Measurements from ENCODE around the gene SLC6A20.

The SLC6A20 gene, protein sequence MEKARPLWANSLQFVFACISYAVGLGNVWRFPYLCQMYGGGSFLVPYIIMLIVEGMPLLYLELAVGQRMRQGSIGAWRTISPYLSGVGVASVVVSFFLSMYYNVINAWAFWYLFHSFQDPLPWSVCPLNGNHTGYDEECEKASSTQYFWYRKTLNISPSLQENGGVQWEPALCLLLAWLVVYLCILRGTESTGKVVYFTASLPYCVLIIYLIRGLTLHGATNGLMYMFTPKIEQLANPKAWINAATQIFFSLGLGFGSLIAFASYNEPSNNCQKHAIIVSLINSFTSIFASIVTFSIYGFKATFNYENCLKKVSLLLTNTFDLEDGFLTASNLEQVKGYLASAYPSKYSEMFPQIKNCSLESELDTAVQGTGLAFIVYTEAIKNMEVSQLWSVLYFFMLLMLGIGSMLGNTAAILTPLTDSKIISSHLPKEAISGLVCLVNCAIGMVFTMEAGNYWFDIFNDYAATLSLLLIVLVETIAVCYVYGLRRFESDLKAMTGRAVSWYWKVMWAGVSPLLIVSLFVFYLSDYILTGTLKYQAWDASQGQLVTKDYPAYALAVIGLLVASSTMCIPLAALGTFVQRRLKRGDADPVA

DNA sequence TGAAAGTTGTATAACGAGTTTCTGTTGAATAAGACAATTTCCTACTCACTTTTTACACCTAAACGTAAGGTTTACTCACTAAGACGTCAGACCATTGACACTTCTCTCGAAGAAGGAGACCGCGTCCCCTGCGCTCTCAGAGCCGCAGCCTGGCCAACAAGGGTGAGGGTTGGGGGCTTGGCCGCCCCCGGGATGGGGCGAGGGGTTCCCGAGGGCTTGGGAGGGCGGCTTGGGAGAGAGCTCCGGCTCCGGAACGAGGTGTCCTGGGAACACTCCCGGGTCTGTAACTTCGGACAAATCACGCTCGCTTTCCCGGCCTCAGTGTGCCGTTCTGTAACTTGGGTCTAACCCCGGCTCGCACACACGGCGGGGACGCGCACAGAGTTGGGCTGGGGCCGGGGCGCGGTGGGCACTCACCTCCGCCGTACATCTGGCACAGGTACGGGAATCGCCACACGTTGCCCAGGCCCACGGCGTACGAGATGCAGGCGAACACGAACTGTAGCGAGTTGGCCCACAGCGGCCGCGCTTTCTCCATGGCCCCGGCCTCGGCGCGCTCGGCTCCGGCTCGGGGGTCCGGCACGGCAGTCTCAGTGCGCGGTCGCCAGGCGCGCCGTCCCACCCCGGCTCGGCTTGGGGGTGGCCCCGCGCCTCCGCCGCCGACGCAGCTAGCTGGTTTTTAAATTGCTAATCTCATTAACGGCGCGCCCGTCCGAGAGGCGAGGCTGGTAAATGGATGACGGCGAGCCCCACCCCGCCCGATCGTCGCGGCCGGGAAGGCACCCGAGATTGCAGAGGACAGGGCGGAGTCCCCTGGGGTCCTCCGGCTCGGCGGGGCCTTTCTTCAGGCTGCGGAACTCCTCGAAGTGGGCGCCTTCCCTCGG, at the start of gene SLC6A20:
Gene SLC6A20 (minus strand): TSS at position 655 of the 884 bp plus-strand sequence. CDS start 117 bp downstream, at position 538.
- no peaks in the 10 kb centered on the region for H3K27me3 ChIP-seq (ENCODE audit: insufficient read depth, low read length)
- no peak within 1 kb of the TSS for H3K4me3 ChIP-seq (ENCODE audit: low read depth, low read length, poor library complexity, severe bottlenecking)
- TF ChIP-seq, protein P1, sequence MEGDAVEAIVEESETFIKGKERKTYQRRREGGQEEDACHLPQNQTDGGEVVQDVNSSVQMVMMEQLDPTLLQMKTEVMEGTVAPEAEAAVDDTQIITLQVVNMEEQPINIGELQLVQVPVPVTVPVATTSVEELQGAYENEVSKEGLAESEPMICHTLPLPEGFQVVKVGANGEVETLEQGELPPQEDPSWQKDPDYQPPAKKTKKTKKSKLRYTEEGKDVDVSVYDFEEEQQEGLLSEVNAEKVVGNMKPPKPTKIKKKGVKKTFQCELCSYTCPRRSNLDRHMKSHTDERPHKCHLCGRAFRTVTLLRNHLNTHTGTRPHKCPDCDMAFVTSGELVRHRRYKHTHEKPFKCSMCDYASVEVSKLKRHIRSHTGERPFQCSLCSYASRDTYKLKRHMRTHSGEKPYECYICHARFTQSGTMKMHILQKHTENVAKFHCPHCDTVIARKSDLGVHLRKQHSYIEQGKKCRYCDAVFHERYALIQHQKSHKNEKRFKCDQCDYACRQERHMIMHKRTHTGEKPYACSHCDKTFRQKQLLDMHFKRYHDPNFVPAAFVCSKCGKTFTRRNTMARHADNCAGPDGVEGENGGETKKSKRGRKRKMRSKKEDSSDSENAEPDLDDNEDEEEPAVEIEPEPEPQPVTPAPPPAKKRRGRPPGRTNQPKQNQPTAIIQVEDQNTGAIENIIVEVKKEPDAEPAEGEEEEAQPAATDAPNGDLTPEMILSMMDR (IDR thresholded peaks at IDR 0.05; ENCODE audit: low read length), result no peak
- TF ChIP-seq EZH2 (IDR thresholded peaks at IDR 0.05; ENCODE audit: borderline replicate concordance, low read length), result no peak
- no peaks in the 10 kb centered on the region for H3K9me3 ChIP-seq (ENCODE audit: low read length)
- H3K79me2 ChIP-seq (ENCODE audit: insufficient read depth, low read length), result no peaks in the 10 kb centered on the region
- no peak within 1 kb of the TSS for H3K9ac ChIP-seq (ENCODE audit: low read length)
- H3K36me3 ChIP-seq (ENCODE audit: insufficient read depth, low read length), result no peaks in the 10 kb centered on the region
- no peaks in the 10 kb centered on the region for H3K9me2 ChIP-seq (ENCODE audit: low read depth, low read length)
- no peaks in the 10 kb centered on the region for H4K20me1 ChIP-seq (ENCODE audit: insufficient read depth, low read length)
- H2AFZ ChIP-seq (ENCODE audit: low read length), result no peak within 1 kb of the TSS
- H3K27ac ChIP-seq (ENCODE audit: low read depth, low read length, poor library complexity, severe bottlenecking), result no peak within 1 kb of the TSS
- H3K4me2 ChIP-seq (ENCODE audit: low read length), result no peak within 1 kb of the TSS; the same call in 1 of the 2 replicates
- no peaks in the 10 kb centered on the region for H3F3A ChIP-seq (ENCODE audit: insufficient read depth, low read length)
- H3K4me1 ChIP-seq (ENCODE audit: insufficient read depth, low read length, severe bottlenecking), result no peaks in the 10 kb centered on the region

DNA sequence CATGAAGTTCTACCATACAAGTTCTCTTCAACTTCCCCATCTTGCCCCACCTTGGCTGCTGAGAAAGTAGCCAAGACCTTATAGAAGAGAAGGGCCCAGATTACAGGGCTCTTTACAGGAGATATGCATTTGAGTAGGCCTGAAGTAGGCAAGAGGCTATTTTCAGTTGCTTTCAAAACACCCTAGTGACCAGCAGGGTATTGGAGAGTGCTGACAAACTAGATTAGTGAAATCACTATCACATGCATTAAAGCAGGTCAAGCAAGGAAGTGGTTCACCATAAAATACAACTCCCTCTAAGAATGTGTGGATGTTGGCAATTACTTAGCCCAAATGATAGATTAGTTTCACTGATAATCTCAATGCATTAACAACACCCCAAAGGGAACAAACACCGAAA, 48.3 kb upstream of the SLC6A20 start:
- Histone ChIP-seq H3F3A (ENCODE audit: insufficient read depth, low read length) (no peaks in the 10 kb centered on the region), H3K27ac (ENCODE audit: low read depth, low read length, poor library complexity, severe bottlenecking) (no peak overlapping the region), H3K9me2 (ENCODE audit: low read depth, low read length) (no peaks in the 10 kb centered on the region), H3K36me3 (ENCODE audit: insufficient read depth, low read length) (no peaks in the 10 kb centered on the region; the same call in 1 of the 2 replicates), H3K9me3 (ENCODE audit: low read length) (no peaks in the 10 kb centered on the region), H3K4me3 (ENCODE audit: low read depth, low read length, poor library complexity, severe bottlenecking) (no peak overlapping the region), H3K4me2 (ENCODE audit: low read length) (no peak overlapping the region), H3K27me3 (ENCODE audit: insufficient read depth, low read length) (no peaks in the 10 kb centered on the region; the same call in 1 of the 2 replicates), H3K79me2 (ENCODE audit: insufficient read depth, low read length) (no peaks in the 10 kb centered on the region), H3K9ac (ENCODE audit: low read length) (no peak overlapping the region), H2AFZ (ENCODE audit: low read length) (no peak overlapping the region), H4K20me1 (ENCODE audit: insufficient read depth, low read length) (no peaks in the 10 kb centered on the region), H3K4me1 (ENCODE audit: insufficient read depth, low read length, severe bottlenecking) (peaks cover 17% of the 10 kb centered on the region)
- TF ChIP-seq, protein P1 (IDR thresholded peaks at IDR 0.05; ENCODE audit: low read length), result no peak
- TF ChIP-seq EZH2 (IDR thresholded peaks at IDR 0.05; ENCODE audit: borderline replicate concordance, low read length), result no peak

DNA sequence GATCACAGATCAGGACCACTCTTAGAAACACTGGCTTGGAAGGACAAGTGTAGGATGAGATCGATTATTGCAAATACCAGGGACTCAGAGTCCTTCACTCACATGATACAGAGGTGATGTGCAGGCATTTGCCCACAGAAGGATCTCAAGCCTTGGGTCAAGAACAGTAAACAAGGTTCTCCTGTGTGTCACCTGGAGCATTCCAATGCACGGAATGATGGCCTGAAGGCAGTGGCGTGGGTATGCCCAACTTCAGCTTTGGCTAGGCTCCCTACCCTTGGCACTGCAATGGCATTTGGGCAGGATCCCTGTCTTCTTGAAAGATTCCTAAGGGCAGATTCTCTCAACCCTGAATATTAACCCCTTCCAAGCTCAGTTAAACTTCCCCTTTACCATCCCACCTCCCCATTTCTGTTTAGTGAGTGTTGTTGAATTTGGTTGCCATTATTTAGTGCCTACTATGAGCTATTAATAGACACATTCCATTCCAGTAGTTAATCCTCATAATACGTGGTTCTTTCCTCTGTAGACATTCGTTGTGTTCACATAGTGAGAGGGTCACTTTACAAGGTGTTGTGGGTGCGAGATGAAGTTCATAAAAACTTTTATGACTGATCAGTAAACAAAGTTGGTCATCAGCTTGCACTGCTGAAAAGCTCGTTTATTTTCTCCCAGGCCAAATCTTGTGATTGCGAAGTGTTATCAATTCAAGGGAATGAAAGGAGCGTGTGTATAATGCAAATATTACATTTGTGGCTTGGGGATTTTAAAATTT, 46.7 kb upstream of the SLC6A20 start:
- no peaks in the 10 kb centered on the region for H3K9me3 ChIP-seq (ENCODE audit: low read length)
- H3K4me2 ChIP-seq (ENCODE audit: low read length), result no peak overlapping the region
- H3K27me3 ChIP-seq (ENCODE audit: insufficient read depth, low read length), result no peaks in the 10 kb centered on the region
- no peak overlapping the region for H3K9ac ChIP-seq (ENCODE audit: low read length)
- TF ChIP-seq, protein P1 (IDR thresholded peaks at IDR 0.05; ENCODE audit: low read length), result no peak
- no peak for TF ChIP-seq EZH2 (IDR thresholded peaks at IDR 0.05; ENCODE audit: borderline replicate concordance, low read length)
- H3K36me3 ChIP-seq (ENCODE audit: insufficient read depth, low read length), result no peaks in the 10 kb centered on the region; the same call in 1 of the 2 replicates
- peaks cover 17% of the 10 kb centered on the region for H3K4me1 ChIP-seq (ENCODE audit: insufficient read depth, low read length, severe bottlenecking)
- no peaks in the 10 kb centered on the region for H4K20me1 ChIP-seq (ENCODE audit: insufficient read depth, low read length)
- no peak overlapping the region for H3K27ac ChIP-seq (ENCODE audit: low read depth, low read length, poor library complexity, severe bottlenecking)
- H2AFZ ChIP-seq (ENCODE audit: low read length), result no peak overlapping the region
- no peaks in the 10 kb centered on the region for H3F3A ChIP-seq (ENCODE audit: insufficient read depth, low read length)
- no peak overlapping the region for H3K4me3 ChIP-seq (ENCODE audit: low read depth, low read length, poor library complexity, severe bottlenecking)
- no peaks in the 10 kb centered on the region for H3K79me2 ChIP-seq (ENCODE audit: insufficient read depth, low read length)
- no peaks in the 10 kb centered on the region for H3K9me2 ChIP-seq (ENCODE audit: low read depth, low read length)
